ELR (cell line): Measurements from ENCODE around the gene CFAP45.

Source experiments
- DNase-seq: peaks from one replicate; pipeline ENCODE4 v3.0.0-alpha.2; 2015; ENCODE audit warnings: low read depth

The CFAP45 gene

DNA sequence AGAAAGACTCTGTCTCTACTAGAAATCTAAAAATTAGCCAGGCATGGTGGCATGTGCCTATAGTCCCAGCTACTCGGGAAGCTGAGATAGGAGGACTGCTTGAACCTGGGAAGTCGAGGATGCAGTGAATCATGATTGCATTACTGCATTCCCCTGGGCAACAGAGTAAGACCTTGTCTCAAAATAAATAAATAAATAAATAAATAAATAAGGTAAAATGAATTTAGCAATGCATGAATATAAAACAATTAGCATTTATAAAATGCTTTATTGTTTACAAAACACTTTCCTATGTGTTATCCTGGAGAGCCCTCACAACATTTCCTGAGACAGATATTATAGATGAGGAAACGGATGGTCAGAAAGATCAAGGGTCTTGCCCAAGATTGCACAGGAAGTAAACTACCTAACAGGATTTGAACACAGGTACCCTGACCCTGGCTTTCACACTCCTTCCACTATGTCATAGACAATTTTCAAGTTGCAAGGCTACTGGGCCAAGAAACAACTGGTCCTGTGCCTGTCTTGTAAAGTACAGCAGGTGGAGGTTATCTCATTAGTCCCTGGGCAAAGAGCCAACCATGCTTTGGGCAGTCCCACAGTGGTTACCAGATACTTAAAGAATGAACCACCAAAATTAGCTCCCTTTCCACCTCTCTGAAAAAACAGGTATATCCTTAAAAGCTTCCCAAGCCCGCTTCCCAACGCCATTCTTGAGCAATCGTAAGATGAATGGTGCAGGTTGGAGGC is 22.1 kb downstream of the CFAP45 start:
- no peak for DNase-seq

DNA sequence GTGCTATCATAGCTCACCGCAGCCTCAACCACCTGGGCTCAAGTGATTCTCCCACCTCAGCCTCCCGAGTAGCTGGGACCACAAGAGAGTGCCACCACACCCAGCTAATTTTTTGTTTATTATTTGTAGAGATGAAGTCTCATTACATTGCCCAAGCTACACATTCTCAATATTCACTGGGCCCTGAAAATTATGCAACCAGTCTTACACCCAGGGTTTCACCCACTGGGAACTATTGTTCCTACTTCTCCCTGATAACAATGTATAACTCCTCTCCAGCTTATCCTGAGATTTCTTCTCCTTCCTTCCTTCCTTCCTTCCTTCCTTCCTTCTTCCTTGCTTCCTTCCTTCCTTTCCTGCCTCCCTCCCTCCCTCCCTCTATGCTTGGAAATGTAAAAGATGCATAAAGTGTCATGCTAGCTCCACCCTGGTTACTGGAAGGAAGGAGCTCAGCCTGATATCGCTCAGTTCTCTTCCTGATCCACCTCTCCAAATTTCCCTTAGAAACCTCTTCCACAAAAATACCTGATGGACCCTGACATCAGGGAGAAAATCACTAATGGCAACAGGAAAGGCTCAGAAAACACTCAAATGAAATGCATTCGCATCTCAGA is 26.3 kb downstream of the CFAP45 start:
- DNase-seq, result no peak

DNA sequence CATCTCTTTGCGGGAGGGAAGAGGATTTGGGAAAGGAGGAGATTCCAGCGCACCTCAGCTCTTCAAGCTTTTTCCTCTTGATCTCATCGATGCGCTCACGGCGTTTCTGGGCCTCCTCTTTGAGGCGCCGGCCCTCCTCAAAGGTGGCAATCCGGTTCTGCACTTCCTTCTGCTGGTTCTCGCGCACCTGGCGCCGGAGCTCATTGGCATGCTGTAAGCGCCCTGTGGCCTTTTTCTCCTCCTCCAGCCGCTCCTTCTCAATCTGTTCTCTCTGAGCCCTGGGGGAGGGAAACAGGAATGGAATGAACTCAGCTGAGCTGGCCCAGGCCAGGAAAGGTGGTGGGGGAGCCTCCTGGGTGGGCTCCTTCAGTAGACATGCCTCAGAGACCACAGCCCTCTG is 27.1 kb downstream of the CFAP45 start:
- no peak for DNase-seq

DNA sequence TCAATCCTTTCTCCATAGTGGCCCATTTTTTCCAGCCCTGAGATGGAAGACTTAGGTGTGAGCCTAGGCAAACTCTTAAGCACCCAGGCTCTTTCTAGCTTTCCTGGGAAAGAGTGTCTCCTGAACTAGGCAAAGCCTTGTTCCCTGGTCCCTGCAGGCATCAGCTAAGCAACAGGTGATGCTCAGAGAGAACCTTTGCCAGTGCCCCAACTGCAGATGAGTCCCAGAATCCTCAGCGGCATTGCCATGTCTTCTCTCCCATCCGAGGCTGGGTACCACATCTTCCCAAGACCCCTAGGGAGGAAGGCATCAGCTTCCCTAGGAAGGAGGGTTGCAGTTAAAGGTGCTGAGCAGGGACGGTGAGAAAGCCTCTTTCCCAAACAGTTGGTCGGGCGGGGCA is 29.3 kb downstream of the CFAP45 start:
- DNase-seq, result no peak

DNA sequence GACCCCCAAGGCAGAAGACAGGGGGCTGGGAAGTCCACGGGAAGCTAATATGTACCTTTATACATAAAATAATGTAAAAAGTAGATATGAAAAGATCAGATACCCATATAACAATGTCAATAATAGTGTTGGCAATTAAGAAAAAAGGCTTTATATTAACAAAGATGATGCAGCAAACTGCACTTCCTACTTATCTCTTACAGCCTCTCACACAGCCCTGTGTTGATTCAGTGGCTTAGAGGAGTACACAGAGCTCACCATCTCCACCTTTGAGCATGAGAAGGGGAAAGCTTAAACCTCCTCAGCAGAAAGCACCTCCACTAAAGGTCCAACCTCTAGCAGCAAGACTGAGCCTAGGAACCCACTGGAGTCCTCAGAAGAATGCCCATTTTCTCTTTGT is 30.4 kb downstream of the CFAP45 start:
- DNase-seq, result no peak

DNA sequence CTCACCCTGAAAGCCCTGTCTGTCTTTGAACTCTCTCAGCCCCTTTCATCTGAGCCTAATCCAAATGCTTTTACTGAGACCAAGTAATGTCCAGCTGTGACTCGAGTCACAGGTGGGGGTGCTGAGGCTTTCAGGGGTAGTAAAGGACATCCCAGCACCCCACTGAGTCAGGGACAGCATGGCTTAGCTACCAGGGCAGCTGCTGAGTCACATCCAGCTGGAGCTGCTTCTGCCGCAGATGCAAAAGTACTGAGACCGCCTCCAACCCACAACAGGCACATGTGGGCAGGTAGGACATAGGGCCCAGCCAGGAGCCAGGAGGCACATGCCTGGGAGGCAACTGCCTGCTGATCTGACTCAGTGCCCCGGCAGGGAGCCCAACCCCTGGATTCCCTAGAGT is 30.8 kb downstream of the CFAP45 start:
- DNase-seq, result peak; percentile 86

DNA sequence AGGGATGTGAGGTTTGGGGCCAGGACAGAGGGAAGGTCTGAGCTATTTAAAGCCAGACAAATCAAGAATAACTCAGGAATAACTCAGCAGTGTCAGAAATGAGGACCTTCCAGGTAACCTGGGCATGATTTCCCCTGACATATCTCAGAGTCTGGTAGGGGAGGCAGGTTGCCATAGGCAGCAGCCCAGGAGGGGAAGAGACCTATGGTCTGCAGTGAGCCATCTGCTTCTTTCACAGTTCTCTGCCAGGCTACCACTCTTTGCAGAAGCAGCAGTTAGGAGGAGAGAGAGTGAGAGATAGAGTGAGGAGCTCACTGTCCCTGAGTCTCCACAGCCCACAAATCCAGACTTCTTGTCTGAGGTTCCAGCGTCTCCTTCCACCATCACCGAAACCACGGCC is 31.2 kb downstream of the CFAP45 start:
- DNase-seq, result no peak

DNA sequence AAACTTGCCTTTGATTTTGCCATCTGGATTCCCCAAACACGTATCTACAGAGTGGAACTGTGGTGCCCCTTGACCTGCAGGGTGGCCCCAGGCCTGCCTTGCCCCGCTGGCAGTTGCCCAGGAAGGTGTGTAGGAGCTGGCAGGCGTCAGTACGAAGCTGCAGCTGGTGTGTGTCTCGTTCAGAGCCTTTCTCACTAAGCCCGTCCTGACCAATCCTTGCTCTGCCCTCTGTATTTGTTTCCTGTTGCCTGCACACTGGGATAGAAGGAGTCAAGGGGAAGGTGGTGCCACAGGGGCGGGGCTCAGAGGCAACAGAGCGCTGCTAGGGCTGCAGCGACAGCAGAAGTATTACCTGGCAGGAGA is 32.3 kb downstream of the CFAP45 start:
- DNase-seq, result no peak

DNA sequence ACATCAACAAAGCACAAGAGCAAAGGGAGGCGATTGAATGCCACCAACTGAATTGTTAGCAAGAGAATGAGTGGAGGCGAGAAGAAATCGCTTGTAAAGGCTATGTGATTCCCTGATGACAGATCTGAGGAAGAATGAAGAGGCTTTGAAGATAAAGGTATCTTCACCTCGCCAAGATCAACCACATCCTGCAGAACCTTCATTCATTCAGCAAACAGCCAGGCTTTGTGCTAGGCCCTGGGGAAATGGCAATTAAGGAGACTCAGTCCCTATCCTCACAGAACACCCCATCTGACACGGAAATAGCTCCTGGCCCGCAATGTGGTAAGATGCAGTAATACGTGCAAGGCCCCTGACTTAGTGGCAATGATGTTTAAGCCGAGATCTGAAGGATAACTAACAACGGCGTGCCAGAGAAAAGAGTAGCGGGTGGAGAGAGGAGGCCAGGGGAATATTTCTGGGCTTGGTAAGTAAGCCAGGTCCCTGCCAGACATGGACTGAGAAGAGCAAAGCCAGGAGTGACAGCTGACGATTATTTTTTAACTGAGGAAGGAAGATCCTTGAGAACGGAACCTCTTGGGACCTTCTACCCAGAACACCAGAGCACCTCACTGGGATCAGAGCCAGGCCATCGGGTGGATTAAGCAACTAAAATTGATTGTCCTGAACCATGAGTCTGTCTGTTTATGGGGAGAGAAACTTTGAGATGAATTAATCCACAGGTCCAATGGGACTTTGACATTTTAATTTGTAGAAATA is 32.9 kb downstream of the CFAP45 start:
- DNase-seq, result no peak

DNA sequence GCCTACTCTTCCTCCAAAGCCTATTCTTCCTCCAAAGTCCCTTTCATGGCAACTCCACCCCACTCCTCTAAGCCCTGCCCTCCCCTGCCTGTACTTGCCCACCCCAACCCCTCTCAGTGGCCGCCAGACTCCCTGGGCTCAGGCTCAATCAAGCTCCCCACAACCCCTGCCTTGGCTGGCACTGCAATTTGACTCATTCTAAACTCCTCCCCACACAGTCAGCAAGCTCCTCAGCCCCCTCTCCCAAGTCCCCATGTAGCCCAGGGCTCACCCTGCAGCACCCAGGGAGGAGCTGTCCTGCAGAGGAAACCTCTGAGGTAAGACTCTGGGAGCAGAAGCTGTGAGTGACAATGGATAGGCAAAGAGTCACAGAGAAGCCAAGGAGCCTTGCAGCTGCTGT is 33.9 kb downstream of the CFAP45 start:
- DNase-seq, result peak; percentile 21

DNA sequence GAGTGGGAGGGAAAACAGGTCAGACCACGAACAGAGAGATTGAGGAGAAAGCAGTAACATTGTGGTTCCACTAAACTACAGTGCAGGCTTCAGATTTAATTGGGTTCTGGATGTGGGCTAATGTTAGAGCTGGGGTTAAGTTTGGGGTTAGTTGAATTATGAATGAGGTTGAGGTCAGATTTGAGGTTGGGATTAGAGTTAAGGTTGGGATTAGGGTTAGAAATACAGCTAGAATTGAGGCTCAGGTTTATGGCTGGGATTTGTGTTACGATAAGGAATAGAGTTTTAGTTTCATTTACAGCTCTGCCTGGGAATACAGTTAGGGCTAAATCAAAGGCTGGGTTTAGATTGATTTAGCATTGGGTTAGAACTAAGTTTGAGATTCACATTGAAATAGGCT is 35.7 kb downstream of the CFAP45 start:
- no peak for DNase-seq

DNA sequence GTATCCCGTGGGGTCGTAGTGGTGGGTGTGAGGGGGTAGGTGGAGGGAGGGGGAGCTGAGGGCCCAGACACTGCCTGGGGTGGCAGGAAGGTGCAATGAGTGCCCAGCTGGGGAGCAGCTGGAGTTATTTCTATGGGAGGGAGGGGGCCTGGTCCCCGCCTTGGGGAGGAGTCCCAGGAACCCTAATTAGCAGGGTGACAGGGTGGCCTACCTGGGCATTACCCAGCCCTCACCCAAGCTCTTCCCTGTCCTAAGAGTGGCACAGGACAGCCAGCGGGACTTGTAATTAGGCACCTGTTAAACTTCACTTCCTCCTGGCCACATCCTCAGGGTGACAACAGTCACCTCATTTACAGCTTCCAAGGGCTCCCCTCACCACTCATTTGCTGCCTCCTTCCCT is 37.4 kb downstream of the CFAP45 start, which contains the start of gene VSIG8:
Gene VSIG8 (minus strand): TSS at position 101 of the 400 bp plus-strand sequence. CDS start 136 bp downstream, outside the sequence.
- DNase-seq, result no peak

DNA sequence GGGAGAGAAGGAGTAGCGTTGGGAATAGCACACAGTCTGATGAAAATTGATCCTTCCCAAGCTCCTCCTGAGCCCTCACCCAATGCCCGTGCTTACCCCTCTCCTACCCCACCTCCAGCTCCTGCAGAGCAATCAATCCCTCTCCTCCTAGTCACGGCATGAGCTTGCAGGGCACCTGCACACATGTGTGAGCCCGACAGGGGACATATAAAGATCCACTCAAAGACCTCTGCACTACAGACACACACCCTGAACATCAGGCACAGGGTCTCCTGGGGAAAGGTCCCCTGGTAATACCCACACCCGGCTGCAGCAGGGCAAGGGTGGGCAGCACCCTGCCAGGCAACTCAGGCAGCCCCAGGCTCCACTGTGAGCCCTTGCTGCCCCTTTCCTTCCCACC is 37.9 kb downstream of the CFAP45 start:
- DNase-seq, result no peak

DNA sequence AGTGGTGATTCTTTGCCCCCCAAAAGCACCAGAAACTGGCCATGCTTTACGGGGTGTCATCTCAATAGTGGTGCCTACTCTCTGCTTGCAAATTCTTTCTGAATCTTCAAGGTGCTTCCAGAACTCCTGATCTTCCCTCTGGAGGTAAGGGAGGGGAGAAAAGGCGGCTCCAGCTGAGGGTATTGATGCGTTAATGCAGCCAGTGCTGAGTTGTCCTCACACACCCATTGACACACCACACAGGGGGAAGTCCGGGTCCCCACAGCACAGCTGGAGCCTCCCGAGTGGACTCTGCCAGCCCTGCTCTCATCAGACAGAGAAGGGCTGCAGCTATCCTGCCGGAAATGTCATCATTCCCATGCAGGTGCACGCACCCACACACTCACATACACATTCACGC is 38.7 kb downstream of the CFAP45 start:
- DNase-seq, result no peak

DNA sequence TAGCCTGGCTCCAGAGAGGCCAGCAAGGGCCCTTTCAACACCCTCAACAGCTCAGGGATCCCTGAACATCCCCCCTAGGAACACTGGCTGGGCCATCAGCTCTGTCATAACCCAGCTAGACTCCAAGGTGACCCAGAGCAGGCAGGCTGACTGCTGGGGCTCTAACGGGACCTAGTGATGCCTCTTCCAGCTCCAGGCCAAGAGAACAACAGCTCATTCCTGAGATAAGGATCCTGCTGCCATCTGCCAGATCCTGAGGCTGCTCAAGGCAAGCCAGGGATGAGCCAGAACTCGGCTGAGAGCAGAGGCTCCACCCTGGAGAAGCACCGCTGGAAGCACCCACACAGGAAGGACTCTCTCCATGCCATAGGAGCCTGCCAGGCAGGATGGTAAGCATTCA is 39.5 kb downstream of the CFAP45 start:
- no peak for DNase-seq

DNA sequence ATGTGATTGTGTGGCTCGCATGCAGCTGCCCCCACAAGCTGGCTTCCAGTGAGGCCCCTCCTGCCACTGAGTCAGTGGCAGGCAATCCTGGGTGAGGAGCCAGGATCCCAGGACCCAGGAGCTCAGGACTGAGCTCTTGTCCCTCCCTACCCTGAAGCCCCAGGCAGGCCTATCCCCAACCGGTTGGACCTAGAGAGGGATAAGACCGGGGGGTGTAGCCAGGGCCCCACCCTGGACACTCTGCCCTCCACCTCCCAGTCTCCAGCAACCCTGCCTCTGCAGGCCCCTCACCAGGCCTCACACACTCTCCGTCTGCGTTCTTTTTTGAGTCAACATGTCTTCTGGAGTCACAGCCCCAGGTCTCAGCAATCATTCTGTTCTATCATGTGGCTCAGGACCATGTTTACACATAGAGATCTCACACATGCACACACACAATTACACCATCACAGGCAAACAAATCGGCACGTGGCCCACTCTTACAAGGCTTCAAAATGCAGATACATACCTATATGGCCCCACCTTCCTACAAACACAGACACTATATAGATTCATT is 40.1 kb downstream of the CFAP45 start:
- DNase-seq, result no peak

DNA sequence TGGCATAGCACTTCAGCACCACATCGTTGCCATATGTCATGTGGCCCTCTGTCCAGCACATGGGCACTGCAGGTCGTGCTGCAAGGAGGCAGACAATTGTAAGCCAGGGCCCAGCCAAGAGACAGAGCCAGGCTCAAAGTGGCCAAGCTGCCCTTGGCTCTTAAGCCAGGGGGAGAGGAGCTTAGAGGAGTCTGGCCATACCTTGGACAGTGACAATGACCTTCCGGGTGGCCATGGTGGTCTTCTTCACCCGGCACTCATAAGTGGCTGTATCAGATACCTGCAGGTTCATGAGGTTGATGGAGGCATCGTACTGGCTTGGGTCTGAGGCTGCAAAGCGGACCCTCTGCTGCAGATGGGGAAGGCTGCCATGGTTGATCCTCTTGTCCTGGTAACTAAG is 42.1 kb downstream of the CFAP45 start:
- no peak for DNase-seq

DNA sequence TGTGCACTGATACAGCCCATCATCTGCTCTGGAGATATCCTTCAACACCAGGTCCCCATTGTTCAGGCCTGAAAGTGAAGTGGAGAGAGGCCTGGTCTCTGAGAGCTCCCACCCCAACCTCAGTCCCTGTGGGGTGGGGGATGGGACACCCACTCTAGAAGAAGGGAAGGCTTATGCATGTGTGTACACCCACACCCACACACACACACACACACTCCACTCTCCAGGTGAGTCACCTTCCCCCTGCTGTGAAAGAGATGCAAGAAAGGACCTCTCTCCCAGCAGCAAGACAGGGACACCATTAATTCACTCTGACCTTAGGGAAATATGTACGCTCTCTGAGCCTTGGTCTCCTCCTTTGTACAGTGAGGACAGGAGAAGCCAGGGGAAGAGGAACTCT is 43.4 kb downstream of the CFAP45 start:
- DNase-seq, result peak; percentile 35

DNA sequence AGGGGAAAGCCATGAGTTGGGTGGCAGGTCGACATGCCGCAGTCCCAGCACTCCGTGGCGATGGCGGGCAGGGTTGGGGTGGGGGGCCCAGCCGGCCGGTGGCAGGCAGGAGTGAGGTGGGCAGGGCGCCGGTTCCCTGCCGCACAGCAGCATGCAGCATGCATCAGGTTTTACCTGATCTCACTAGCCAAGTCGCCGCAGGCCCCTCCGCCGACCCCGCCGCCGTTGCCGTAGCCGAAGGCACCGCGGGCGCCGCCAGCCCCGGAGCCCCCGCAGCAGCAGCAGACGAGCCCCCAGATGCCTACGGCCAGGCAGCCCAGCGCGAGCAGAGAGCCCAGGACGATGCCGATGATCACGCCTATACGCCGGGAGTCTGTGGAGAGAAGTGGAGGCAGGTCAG is 44.3 kb downstream of the CFAP45 start:
- DNase-seq, result no peak

DNA sequence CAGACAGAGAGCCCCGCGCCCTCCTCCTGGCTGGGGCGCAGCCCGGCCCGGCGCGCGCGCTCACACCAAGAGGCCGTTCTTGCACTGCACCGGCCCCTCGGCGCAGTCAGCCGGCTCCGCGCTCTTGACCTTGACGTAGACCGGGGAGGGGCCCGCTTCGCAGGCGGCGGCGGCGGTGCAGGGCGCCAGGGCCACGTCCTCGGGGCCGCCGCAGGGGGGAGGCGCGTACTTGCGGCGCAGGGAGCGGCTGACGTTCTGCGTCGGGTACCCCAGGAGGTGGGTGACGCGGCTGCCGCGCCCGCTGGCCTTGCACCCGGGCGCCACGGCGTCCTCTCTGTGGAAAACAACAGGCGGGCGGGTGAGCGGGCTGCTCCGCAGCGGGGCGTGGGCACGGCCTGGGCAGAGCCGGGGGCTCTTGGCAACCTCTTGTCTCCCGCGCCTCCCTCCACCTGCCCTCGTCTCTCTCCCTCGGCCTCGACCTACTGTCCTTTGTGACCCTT is 45.2 kb downstream of the CFAP45 start:
- DNase-seq, result peak; percentile 92

DNA sequence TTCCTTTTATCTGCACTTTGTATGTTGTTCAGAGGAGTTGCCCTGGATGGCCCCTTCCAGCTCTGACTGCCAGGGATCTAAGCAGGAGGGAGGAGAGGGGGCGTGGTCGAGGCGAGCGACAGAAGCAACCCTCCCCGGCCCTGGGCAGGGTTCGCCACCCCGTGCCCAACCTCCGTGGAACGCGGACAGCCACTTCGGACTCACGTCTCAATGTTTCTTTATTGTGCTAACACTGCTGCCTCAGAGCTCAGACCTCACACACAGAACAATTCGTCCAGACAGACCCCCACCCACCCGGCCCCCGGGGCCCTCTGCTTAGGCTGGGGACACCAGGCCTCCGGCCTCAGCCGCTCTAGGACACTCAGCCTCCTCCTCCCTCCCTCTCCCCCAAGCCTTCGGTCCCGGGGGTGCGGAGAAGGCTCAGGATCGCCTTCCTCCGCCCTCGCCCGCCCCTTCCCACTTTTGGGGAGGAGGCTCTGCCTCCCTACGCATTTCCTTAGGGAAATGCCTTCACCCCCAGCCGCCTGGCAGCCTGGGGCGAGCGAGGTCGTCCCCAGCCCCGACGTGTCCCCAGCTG is 45.8 kb downstream of the CFAP45 start:
- DNase-seq, result peak; percentile 80

DNA sequence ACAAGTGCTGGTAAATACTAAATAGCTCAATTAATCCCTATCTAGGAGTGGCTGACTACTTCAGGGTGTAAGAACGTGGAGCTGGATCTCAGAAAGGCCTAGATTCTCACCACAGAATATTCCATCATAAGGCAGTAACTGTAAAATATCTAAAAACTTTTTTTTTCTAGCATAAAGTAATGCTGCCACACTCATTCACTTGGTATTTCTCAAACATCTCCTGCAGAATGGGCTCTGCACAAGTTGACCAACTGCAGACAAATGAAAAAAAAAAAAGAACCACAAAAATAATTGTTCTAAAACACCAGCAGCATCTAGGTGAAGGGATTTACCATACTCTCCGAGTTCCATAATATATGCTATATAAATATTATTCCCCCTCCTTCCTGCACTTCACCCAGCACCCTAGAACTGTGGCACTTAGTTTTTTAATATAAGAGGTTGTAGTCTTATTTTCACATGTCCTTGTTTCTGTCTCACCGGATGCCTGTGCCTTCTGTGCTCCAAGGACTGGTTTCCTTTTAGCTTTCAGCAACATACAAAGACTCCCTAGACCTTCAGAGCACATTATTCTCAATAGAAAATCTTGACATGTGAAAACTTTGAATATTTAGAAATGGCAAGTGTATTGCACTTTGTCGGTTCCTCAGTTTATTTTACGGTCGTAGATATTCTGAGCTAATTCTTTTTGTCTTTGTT is 46.4 kb downstream of the CFAP45 start:
- peak; percentile 71 for DNase-seq
